CD4-positive, alpha-beta T cell treated with Interleukin-4 for 1 hour (primary cell): ENCODE data around the gene RABGAP1L.
A peak's percentile ranks its signal among the peaks of the same experiment; 100 is the strongest.
"Not testable (repeated sequence)": the region's sequence is repeated elsewhere in the genome, so short reads cannot be mapped to it uniquely, and the experiment has no call there.

ENCODE experiments used
- DNase-seq, 2 donors: peaks; one replicate each; pipeline ENCODE4 v3.0.0-alpha.2; 2020 to 2022

RABGAP1L gene

DNA sequence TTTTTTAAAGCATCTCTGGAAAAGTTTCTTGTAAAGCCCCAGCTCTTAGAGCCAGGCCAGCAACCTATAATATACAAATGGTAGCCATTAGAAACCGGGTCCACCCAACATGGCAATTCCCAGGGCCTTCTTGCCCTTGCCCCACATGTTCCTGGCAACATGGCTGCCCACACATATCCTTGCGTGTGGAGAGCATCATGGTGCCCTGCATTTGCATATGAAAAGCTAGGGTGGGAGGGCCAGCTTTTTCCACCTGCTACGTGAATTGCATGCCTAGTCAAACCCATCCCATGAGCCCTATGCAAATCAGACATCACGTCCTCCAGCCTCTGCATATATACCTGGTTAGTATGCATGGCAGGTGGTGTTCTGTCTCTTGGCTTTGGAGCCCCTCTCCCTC, 88.2 kb downstream of the RABGAP1L start:
- DNase-seq, result no peak

DNA sequence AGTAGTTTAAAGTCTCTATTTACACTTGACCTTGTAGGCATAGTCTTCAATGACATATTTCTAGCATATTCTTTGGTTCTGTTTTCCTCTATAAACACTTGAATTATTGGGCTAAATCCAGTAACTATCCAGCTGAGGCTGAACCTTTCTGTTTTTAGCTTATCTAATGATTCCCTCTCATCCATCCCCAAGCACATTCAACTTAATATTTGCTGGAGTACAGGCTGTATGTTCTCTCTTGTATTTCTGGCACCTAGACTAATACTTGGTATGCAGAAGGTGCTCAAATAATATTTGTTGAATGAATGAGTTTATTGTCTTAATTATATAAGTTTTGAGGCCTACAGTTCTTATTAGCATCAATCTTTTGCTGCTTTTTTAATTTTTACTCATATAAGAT, 88.7 kb downstream of the RABGAP1L start:
- DNase-seq, result no peak

DNA sequence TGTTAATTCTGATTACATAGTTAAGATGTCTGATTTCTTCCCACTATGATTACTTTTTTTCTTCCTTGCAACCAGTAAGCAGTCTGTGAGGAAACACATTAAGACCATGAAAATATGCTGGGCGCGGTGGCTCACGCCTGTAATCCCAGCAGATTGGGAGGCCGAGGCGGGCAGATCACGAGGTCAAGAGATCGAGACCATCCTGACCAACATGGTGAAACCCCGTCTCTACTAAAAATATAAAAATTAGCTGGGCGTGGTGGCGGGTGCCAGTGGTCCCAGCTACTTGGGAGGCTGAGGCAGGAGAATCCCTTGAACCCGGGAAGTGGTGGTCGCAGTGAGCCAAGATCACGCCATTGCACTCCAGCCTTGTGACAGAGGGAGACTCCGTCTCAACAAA, 97.1 kb downstream of the RABGAP1L start:
- not testable (repeated sequence) for DNase-seq

DNA sequence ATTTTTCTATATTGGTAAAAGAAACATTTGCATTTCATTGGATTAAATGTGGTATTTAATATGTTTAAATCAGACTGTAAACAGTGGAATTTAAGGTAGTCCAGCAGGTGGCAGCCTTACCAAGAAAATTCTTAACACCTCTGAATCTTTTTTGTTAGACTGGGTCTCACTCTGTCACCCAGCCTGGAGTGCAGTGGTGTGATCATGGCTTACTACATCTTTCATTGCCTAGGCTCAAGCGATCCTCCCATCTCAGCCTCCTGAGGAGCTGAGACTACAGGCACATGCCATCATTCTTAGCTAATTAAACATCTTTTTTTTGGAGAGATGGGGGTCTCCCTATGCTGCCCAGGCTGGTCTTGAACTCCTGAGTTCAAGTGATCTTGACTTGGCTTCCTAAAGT, 98.8 kb downstream of the RABGAP1L start:
- peak; percentile 39 to 43 for DNase-seq

DNA sequence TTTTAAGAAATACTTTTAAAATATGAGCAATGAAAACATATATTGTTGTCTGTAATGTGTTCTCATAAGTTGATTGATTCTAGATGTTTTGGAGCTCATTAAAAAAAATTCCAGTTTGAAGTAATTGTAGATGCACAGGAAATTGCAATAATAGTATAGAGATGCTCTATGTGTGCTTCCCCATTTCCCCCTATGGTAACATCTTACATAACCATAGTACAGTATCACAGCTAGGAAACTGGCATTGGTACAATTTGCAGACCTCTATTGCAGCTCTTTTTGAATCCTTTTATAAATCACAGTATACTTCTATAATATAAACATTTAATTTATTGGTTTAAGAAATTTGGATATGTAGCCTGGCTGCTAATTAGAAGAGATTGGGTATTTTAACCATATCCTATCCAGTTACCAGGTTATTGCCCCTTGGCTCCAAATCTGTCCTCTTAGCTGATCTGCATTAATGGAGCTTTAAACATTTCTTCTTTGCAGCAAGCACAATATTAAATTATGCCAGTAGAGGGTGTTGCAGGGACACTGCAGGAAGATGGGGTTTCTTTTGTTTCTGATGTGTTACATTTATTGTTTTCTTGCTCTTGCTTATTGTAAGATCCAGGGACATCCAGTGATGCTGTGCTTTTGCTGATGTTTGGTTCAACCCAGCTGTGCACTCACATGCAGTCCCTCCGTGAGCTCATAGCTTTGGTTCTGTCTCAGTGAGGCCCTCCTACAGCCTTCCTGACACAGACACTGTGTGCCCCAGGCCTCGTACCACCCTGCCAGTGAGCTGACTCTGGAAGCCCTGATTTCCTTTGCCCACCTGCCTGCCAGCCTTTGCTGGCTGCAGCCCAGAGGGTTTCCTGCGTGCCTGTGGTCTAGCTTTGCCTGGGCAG, 103.3 kb downstream of the RABGAP1L start:
- peak in 1 of 2 donors; percentile 48 for DNase-seq

DNA sequence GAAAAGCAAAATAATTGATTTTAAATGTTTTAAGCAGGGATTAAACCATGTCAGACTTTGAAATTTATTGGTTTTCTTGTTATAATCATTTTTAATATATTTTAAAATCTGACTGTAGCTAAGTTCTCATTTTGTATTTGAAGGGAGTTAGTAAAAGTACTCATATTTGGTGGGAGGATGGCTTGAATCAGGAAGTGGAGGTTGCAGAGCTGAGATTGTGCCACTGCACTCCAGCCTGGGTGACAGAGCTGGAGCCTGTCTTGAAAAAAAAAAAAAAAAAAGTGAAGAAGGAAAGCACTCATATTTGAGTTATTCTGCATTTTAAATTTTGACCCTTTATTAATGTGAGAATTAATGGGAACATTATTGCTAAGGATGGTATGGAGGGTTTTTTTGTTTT, 106.0 kb downstream of the RABGAP1L start:
- no peak for DNase-seq

DNA sequence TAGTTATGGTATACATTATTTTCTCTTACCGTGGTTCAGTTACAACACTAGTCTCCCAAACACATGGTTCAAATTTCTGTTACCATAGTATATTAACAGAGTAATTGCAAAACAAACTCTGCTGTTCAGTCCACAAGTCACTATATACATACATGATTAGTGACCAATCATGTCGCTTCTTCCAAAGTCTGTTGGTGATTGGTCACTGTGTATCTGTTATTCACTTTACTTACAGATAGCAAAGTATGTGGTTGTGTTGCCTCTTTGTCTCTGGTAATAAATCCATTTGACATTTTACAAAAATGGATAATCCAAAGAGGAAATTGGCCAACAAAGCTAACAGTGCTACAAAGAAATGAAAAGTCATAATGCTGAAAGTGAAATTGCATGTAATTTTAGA, 107.2 kb downstream of the RABGAP1L start:
- no peak for DNase-seq

DNA sequence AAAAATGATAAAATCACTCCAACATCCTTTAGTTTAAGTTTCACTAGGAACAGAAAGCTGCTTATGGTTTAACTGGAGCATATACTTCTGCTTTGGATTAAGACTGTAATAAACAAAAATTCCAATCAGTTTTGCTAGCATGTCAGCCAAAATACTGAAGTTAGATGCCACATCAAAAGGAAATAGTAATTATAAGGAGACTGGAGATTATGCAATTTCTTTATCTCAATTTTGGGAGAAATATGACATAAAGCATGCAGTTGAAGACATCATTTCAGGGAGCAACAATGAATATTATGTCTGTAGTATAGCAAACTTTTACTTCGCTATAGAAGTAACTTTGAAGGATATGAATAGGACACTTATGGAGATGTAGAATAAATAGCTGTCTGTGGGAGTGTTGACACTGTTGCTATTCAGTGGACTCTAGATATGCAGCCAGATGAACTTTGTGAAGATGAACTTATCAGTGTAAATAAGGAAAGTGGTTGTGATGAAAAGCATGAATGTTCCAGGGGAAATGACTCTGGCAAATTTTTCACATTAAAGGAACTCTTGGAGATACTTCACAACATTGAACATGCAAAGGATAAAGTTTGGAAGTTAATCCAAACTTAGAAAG, 107.8 kb downstream of the RABGAP1L start:
- DNase-seq, result no peak

DNA sequence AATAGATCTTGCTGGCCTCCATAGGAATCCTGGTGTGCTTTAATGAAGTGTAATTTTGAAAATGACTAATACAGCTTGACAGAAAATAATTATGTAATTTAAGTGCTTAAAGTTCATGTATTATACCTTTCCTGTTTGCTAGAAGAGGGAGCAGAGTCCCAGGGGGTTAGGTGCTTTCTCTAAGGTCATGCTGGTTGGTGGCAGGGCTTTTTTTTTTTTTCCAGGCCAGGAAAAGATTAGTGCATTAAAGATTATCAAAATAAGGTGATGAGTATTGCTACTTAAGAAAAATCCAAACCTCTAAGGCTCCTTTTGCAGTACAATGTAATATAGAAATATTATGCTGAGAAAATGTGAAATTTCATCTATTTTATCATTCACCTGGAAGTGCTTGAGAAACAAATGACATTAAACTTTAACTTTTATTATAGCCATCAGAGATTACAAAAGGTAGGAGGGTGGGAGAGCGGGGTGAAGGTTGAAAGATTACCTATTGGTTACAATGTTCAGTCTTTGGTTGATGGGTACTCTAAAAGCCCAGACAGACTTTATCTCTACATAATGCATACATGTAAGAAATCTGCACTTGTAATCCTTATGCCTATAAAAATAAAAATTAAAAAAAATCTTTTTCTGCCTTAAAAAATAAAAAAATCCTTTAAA, 110.8 kb downstream of the RABGAP1L start:
- no peak for DNase-seq

DNA sequence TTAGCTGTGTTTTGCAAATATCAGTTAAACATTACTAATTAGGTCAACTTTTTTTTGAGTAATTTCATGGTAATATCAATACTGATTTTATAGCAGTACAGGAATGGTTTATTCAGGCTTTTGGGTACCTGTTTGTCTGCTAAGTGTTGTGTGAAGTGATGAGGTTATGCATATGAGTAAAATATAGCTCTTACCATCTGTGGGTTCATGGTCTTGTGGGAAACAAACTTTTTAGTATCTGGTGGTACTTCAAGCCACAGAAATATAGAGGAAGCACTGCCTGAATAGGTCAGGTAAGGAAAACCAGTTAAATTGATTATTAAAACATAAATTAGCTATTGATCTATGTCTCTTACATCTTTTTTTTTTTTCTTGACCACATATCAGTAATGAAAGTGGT, 113.9 kb downstream of the RABGAP1L start:
- DNase-seq, result no peak

DNA sequence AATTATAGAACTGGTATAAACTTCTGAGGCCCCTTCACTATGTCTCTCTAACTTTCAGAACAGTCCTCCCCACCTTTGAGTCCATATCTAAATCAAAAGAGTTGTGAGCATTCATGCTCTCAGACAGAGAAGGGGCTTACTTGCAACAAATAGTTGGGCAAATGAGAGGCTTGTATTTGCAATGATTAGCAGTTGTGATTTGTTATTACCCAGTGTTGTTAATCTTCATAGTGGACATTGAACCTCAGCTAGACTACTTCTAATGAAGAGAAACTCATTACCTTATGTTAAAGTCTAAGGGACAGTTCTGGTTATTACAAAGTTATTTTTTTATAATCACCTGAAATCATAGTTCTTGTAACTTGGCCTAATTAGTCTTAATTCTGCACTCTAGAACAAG, 114.5 kb downstream of the RABGAP1L start:
- no peak for DNase-seq

DNA sequence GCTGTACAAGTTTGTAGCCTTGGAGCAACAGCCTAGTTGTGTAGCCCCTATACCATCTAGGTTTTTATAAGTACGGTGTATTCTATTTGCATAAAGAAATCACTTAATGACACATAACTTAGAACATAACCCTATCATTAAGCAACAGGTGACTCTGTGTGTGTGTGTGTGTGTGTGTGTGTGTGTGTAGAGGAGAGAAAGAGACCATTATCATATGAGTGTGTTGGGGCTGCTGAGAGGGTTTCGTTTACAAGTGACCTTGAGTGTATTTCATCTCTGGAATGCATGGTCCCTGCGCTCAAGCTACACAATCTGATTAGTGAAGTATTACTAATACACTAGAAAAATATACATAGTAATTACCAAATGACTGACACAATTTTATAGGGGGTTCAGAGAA, 115.1 kb downstream of the RABGAP1L start:
- no peak for DNase-seq

DNA sequence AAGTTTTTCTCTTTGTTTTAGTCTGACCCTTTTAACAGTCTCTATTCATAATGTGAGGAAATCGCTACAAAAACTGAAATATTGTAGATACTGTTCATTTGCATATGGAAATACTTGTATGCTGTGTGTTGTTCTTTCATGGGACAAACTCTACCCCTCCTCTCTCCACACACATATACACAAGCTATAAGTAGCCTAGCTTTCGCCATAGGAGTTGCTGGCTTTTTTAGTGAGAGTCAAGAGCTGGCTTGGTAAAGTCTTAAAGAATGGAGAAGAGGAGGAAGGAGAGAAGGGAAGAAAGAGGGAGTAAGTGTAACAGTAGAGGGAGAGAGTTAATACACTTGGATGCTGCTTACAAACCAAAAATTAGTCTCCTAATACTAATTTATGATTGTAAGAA, 115.6 kb downstream of the RABGAP1L start:
- DNase-seq, result no peak

DNA sequence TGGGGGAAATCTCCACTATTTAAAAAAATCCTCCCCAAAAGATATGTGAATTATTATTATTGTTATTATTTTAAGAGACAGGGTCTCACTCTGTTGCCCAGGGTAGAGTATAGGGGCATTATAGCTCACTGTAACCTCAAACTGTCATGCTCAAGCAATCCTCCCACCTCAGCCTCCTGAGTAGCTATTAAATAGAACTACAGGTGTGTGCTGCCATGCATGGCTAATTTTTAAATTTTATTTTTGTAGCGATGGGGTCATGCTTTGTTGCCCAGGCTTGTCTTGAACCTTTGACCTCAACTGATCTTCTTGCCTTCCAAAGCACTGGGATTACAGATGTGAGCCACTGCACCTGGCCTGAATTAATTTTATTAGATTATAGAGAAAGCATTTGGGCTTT, 116.8 kb downstream of the RABGAP1L start:
- no peak for DNase-seq

DNA sequence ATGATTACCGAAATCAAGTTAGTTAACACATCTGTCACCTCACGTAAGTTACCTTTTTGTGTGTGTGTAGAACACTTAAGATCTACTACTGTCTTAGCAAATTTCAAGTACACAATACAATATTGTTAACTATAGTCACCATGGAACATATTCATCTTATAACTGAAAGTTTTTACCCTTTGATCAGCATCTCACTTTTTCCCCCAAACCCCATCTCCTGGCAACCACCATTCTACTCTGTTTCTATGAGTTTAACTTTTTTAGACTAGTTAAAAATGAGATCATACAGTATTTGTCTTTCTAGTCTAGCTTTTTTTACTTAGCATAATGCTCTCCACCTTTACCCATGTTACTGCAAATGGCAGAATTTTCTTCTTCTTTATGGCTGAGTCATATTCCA, 124.7 kb downstream of the RABGAP1L start:
- DNase-seq, result no peak

DNA sequence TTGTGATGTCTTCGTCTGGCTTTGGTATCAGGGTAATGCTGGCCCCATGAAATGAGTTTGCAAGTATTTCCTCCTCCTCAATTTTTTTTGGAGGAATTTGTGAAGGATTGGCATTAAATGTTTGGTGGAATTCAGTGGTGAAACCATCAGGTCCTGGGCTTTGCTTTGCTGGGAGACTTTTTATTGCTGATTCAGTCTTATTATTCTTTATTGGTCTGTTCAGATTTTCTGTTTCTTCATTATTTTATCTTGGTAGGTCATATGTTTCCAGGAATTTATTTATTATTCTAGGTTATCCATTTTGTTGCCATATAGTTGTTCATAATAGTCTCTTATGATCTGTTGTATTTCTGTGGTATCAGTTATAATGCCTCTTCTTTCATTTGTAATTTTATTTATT, 126.7 kb downstream of the RABGAP1L start:
- no peak for DNase-seq

DNA sequence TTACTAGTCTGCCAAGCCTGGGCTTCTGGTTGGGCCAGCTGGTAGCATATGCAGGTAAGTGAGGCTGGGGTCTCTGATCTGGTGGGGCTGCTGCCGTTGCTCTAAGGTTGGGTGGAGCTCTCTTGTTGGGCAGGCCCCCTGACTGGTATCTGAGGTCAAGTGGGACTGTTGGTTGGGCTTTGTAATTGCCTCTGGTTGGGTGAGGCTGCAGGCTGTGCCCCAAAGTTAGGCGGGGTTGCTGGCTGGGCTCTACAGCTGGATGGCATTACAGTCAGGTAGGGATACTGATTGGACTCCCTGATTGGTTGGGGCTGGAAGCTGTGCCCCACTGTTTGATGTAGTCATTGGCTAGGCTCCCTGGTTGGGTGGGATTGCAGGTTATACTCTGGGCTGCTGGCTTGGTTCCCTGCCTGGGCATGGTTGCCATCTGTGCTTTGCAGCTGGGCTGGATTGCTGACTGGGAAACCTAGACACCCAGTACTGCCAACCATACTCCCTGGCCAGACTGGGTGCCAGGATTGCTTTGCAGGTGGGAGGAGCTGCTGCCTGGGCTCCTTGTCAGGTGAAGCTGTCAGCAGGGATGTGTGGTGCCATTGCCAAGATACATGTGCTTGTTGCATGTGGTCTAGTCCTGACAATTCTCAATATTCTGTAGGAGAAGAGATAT, 130.5 kb downstream of the RABGAP1L start:
- no peak for DNase-seq

DNA sequence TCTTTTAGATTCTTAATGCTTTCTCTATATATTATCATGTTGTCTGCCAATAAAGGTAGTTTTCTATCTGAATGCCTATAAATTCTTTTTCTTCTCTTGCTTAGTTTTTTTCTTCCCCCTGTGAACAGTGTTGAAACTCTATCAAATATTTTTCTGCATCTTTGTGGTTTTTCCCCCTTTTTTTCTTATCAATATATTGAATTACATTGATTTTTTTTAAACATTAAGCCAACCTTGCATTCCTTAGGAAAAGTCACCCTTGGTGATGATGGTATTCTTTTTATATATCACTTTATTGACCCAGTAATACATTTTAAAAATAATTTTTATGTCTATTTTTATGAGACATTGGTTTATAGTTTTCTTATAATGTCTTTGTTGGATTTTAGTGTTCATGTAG, 131.7 kb downstream of the RABGAP1L start:
- DNase-seq, result no peak

DNA sequence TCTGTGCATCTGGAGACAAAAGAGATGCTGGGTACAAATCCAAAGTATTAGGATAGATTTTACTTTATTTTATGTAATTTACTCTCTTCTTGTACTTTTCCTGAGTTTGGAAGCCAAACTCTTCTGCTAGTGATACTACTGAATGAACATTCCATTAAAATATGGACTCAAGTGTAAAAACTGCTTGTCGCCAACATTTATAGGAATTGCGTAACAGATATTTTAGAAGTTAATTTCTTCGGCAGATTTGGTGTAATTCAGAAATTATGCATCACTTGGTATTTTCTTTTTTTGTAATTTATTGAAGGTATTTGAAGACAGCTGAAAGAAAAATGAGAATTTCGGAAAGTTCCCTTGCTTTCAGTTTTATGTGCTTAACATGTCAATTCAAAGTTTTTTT, 137.0 kb downstream of the RABGAP1L start:
- no peak for DNase-seq

DNA sequence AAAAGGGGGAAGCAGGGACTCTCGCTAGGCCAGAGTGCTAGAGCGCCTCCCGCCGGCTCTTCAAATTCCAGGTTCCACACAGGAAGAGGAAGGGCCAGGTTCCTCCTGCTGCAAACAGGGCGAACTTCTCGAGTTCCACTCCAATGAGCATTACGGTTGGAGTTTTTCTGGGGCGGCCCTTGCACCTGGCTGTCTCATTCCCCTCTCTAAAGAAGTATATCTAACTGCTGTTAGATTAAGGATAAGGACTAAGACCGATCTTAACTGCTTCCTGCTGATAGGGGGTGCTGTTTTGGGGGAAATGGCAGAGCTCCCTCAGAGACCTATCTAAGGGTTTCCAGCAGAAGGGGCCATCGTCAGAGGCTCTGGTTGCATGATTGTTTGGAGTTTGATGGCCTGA, 138.0 kb downstream of the RABGAP1L start:
- no peak for DNase-seq

DNA sequence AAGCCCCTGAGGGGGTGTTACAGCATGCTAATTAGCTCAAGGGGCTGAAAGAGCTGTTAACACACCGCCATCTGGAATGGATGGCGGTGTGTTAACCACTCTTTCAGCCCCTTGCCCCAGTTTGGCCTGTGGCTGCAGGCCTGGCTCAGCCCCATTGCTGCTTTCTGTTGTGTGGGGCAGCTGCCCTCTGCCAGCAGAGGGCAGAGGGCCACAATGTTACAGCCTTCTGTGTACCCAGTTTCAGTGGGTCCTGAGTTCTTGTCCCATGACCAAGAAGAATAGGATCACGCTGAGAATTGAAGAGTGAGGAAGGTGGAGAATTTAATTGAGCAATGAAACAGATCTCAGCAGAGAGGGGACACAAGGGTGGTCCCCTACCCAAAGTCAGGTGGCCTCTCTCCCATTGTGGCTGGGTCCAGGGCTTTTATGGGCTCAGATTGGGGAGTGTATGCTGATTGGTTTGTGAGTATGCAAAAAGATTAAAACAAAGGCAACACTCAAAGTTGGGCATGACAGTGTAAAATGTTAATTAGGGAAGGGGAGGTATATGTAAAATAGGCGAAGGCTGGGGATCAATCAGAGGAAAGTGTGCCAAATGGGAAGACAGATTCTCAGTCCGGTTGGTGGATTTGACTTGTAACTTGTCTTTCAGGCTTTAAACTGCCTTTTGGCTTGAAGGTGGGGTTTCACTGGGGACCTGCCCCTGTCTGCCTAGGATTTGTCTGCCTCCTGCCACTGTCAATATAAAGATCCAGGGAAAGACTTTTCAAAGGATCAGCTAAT, 142.2 kb downstream of the RABGAP1L start:
- DNase-seq, result no peak

DNA sequence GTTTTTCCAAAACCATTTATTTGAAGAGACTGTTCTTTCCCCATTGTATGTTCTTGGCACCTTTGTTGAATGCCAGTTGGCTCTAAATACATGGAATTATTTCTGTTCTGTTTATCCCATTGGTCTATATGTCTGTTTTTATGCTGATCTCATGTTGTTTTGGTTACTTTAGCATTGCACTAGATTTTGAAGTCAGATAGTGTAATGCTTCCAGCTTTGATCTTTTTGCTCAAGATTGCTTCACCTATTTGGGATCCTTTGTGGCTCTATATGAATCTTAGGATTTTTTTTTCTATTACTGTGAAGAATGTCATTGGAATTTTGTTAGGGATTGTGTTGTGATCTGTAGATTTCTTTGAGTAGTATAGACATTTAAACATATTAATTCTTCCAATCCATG, 149.3 kb downstream of the RABGAP1L start:
- DNase-seq, result no peak

DNA sequence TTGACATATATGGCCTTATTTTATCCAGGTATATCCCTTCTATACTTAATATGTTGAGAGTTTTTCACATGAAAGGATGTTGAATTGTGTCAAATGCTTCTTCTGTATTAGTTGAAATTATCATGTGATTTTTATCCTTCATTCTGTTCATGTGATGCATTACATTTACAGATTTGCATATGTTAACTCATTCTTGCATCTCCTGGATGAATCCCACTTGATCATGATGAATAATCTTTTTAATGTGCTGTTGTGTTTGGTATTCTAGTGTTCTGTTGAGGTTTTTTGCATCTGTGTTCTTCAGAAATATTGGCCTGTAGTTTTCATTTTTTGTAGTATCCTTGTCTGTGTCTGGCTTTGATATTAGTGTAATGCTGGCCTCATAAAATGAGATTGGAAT, 150.2 kb downstream of the RABGAP1L start:
- no peak for DNase-seq
